Stimulated activated CD8-positive, alpha-beta memory T cell treated with anti-CD3 and anti-CD28 coated beads, Interleukin-7, amount 100 ng/mL, for 1 hour (primary cell): ENCODE data around the gene SCGB1D2.
"Not testable (repeated sequence)": the region's sequence is repeated elsewhere in the genome, so short reads cannot be mapped to it uniquely, and the experiment has no call there.

Experiments used
- DNase-seq, 2 donors: peaks; one replicate each; pipeline ENCODE4 v3.0.0-alpha.2; 2020; ENCODE audit warnings: low read depth in 2 of 2

The SCGB1D2 gene

DNA sequence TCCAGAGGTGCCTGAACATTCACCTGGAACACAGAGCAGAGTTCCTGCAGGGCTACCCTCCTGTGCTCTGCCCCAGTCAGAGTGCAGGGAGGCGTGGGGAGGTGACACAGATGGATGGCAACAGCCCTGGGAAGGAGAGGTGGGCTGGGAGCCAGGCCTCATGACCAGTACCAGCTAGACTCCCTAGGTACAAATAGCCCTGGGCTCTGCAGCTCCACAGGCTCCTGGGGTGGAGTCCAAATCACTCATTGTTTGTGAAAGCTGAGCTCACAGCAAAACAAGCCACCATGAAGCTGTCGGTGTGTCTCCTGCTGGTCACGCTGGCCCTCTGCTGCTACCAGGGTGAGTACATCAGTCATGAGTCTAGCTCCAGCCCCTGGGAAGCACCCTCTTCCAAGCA, at the start of gene SCGB1D2:
Gene SCGB1D2 (plus strand): TSS at position 219 of the 400 bp plus-strand sequence. CDS start 69 bp downstream, at position 288.
- no peak for DNase-seq

GRCh38 chr11:62193952-62194351, 48.1 kb upstream of the SCGB1D2 start:
- DNase-seq, result no peak

GRCh38 chr11:62195010-62195409, 47.0 kb upstream of the SCGB1D2 start:
- not testable (repeated sequence) for DNase-seq

GRCh38 chr11:62195945-62196344, 46.1 kb upstream of the SCGB1D2 start:
- DNase-seq, result no peak

DNA sequence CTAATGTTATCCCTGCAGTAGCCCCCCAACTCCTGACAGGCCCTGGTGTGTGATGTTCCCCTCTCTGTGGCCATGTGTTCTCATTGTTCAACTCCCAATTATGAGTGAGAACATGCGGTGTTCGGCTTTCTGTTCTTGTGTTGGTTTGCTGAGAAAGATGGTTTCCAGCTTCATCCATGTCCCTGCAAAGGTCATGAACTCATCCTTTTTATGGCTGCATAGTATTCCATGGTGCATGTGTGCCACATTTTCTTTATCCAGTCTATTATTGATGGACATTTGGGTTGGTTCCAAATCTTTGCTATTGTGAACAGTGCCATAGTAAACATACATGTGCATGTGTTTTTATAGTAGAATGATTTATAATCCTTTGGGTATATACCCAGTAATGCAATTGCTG, 44.6 kb upstream of the SCGB1D2 start:
- not testable (repeated sequence) for DNase-seq

DNA sequence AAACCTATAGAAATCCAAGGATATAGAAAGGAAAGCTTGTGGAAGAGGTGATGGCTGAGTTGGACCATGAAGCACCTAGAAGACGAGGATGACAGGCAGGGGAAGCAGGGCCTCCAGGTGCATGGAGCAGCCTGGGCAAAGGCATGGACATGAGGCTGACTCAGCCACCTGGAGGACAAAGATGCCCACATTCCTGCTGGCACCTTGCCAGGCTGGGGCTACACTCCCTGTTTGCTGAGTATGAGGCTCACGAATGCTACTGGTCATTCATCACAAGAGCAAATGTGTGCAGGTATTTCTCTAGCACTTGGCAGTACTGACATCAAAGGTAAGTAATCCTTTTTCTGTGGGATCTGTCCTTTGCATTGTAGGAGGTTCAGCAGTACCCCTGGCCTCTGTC, 40.7 kb upstream of the SCGB1D2 start:
- no peak for DNase-seq

DNA sequence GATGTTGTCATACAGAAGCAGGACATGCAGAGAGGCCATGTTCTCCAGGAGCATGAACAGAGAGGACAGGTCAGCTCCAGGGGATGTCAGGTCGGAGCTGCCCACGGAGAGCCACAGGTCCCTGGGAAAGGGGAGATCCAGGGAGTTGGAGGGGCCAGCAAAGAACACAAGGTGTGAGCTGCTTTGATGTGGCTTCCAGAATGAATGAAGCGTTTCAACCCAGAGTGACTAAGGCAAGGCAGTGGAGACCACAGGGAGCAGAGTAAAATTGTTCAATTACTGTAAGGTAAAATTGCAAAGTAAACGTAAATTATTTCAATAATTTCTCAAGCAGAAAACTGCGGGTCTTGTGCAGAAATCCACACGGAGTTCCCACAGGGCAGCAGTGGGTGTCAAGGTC, 39.1 kb upstream of the SCGB1D2 start:
- DNase-seq, result no peak

- no peak for DNase-seq
Measured at GRCh38 chr11:62204430-62204829, 37.6 kb upstream of the SCGB1D2 start.

DNA sequence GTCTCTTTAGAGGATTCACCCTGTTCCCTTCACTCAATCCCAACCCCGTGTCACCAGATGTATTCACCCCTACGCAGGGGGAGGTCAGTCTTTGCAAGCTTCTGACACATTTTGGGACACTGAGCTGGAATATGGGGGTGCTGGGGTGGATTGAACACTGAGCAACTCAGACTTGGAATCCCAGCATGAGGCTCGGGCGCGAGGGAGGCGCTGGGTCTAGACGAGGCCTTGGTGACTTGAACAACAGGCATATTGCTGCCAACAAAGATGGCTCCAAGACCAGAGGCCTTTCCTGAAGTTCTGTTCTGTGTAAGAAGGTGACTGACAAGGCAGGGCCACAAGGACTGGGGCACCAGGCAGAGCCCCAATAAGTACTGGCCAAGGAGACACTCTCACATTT, 36.6 kb upstream of the SCGB1D2 start:
- no peak for DNase-seq

DNA sequence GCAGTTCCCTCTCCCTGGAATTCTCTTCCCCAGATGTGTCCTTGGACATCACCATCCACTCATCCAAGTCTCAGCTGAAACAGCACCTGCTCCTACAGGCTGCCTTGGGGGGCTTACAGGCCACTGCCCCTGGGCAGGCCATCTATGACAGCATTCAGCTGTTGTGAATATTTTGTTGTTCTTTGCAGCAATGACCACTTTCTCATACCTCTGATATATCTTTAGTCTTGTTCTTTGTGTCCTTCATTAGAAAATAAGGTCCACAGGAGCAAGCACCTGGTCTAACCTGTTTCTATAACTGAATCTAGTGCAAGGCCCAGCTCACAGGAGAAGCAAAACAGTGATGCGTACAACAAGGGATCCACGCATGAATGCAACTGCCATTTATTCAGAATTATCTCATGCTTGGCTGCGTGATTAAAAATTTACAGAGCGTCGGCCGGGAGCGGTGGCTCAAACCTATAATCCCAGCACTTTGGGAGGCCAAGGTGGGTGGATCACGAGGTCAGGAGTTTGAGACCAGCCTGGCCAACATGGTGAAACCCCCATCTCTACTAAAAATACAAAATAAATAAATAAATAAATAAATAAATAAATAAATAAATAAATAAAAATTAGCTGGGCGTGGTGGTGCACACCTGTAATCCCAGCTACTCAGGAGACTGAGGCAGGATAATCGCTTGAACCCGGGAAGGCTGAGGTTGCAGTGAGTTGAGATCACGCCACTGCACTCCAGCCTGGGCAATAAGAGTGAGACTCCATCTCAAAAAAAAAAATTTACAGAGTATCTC, 35.6 kb upstream of the SCGB1D2 start:
- not testable (repeated sequence) for DNase-seq

DNA sequence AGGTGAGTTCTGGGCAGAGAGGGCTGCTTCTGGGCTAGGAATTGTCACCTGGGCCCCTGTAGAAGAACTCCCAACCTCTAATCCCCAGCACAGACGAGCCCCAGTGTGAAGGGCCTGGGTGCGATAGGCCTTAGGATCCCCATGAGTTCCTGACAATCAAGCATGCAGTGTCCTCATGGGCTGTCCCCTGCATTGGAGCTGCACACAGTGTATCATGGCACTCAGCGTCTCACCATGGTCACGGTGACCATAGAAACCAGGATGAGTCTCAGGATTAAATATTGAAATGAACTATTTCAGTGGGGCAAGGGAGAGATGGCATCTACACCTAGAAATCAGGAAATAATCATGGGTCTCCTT, 33.3 kb upstream of the SCGB1D2 start:
- DNase-seq, result no peak

GRCh38 chr11:62217191-62217748, 24.8 kb upstream of the SCGB1D2 start:
- DNase-seq, result no peak

DNA sequence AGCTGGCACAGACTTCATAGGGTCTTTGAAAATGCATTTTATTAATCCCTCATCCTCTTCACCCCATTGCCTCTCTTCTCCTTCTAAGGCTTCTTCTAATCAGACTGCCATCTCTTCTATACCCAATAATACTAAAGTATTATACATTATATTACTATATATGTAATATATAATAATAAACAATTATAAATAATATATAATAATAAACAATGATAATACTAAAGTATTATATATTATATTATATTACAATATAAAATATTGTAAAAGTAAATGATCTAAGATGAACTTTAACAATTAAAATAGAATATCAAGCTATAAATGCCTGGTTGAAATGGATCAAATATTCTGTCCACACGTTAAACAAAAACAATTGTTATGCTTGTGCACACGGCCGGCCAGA, 20.5 kb upstream of the SCGB1D2 start:
- DNase-seq, result no peak

GRCh38 chr11:62223095-62223494, 18.9 kb upstream of the SCGB1D2 start:
- DNase-seq, result no peak

DNA sequence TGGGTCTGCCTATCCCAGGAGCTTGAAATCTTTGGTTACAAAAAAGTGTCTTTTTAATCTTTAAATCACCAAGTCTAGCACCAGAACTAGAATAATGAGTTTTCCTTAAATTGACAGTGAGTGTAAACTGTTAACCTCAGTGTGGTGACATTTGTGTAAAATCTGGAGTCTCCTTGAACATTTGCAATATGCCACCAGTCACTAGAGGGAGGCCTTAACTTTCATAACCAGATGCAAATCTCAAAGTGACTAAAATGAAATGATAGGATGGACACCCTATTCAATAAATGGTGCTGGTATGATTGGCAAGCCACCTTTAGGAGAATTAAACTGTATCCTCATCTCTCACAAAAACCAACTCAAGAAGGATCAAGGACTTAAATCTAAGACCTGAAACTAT, 8.3 kb upstream of the SCGB1D2 start:
- no peak for DNase-seq

DNA sequence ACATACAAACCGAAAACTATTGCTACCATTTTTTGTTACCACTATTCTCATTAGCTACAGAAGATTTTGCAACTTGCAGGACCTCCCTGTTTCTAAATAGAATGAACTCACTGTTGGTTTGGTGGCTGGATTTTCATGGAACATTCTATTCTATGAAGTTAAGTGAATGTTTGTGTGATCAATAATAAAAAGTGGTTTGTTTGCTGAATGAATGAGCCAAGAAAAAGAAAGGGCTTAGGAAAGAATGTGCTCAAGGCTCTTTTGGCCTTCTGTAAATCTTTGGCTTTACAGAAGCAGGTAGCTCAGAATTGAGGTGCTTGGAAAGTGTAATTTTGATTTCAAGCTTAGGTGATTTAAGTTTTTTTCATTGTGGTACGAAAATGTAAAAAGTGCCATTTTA, 5.9 kb upstream of the SCGB1D2 start:
- no peak for DNase-seq

GRCh38 chr11:62237499-62237898, 4.5 kb upstream of the SCGB1D2 start:
- DNase-seq, result no peak

DNA sequence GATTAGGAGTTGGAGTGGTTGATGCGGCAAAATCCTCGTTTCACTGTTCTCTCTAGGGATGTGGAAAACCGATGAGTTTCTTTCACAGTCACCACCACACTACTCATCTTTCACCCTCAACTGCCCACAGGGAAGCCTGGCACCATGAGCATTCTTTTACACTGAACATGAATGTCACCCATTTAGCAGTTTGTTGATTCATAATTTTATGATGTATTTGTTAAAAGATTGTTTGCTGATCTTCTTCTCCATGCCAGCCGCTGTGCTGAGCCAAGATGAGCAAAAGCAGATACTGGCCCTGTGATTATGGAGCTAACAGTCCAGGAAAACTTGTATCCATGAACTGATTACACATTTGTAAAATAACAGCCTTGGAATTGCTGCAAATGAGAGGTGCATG, 3.9 kb upstream of the SCGB1D2 start:
- no peak for DNase-seq

- DNase-seq, result no peak
Measured at GRCh38 chr11:62241095-62241494, 944 bp upstream of the SCGB1D2 start.

DNA sequence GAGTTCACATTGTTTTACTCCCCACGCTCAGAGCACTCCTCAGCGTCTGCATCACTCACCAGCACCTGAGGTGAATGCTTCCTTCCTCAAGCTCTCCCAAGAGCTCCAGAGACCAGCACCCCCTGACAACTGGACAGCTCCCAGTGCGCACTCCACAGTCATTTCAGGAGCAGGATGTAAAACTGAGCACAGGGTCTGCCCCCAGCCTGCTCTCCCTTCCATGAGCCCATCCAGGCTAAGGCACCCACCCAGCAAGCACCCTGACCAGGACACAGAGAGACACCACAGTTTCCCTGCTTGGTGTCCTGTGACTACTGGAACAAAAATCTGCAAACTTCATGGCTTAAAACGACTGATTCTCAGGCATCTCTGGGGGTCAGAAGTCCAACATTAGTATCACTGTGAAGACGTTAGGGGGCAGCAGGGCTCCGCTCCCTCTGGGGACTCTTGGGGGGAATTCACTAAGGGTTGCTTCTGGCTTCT, 3.3 kb downstream of the SCGB1D2 start:
- DNase-seq, result no peak

DNA sequence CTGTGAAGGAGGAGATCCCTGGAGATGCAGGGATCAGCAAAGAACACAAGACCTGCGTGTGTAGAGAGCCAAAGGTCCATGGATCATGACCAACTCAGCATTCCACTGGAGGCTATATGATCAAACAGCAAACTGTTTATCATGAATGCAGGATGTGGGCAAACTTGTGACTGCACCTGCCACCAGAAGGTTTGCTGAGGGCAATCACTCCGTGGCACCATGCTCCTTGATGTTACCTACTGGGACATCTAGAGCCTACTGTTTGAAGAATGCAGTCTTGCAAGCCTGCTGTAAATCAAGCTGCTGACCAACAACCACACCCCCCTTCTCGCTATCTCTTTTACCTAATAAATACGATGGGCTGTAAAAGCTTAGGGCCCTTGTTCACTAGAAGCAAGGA, 9.7 kb downstream of the SCGB1D2 start:
- DNase-seq, result no peak

DNA sequence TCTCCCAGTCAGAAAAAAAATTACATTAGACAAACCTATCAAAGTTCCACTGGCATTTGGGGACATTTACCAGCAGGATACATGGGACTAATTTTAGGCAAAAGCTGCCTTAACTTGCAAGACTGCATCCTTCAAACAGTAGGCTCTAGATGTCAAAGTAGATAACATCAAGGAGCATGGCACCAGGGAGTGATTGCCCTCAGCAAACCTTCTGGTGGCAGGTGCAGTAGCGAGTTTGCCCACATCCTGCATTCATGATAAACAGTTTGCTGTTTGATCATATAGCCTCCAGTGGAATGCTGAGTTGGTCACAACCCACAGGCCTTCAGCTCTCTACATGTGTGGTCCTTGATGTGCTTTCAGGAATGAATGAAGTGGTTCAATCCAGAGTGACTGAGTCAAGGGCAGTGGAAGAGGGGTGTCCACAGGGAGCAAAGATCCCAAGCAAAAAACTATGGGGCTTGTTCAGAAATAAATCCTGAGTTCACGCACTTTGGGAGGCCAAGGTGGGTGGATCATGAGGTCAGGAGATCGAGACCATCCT, 12.0 kb downstream of the SCGB1D2 start:
- no peak for DNase-seq

GRCh38 chr11:62256281-62256680, 14.2 kb downstream of the SCGB1D2 start:
- no peak for DNase-seq
